Astrocyte of the cerebellum (primary cell): ENCODE results near the gene PRAF2.

Source experiments
- DNase-seq: peaks from one replicate; pipeline ENCODE4 v3.0.0-alpha.2; 2011; ENCODE audit warnings: low read depth
- H3K4me3 ChIP-seq: 2 replicates; pipeline ENCODE4 v1.5.1; 2011; ENCODE audit warnings: mild to moderate bottlenecking, low read depth, low read length, moderate library complexity
- in situ Hi-C: cut with HindIII; loops from 2 replicates; pipeline ENCODE4 v1.10.0; 2017; ENCODE audit warnings: low sequenced_read_pairs
- TF ChIP-seq, protein P1 (sequence below): IDR thresholded peaks from 2 replicates; pipeline ENCODE4 v1.5.1; 2012; ENCODE audit warnings: low read length, low read depth, moderate library complexity, mild to moderate bottlenecking; ENCODE audit errors: missing control alignments

PRAF2 gene

DNA sequence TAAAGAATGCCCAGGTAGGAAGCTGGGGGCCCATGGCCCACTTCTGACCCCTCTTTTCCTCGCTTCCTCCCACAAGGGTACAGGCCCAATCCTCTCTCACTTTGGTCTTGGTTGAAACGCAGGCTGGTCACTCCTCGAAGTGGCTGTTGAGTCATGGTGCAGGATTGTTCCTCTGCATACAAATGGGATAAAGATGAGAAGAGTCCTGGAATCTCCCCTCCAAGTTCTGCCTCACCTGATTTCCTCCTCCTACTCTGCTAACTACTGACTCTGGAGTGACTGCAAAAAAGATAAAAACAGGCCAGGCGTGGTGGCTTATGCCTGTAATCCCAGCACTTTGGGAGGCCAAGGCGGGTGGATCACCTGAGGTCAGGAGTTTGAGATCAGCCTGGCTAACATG is 4.1 kb upstream of the PRAF2 start:
- in situ Hi-C loops: no loop called here
- no peak for DNase-seq
- TF ChIP-seq, protein P1, sequence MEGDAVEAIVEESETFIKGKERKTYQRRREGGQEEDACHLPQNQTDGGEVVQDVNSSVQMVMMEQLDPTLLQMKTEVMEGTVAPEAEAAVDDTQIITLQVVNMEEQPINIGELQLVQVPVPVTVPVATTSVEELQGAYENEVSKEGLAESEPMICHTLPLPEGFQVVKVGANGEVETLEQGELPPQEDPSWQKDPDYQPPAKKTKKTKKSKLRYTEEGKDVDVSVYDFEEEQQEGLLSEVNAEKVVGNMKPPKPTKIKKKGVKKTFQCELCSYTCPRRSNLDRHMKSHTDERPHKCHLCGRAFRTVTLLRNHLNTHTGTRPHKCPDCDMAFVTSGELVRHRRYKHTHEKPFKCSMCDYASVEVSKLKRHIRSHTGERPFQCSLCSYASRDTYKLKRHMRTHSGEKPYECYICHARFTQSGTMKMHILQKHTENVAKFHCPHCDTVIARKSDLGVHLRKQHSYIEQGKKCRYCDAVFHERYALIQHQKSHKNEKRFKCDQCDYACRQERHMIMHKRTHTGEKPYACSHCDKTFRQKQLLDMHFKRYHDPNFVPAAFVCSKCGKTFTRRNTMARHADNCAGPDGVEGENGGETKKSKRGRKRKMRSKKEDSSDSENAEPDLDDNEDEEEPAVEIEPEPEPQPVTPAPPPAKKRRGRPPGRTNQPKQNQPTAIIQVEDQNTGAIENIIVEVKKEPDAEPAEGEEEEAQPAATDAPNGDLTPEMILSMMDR: no peak
- no peak overlapping the region for H3K4me3 ChIP-seq

DNA sequence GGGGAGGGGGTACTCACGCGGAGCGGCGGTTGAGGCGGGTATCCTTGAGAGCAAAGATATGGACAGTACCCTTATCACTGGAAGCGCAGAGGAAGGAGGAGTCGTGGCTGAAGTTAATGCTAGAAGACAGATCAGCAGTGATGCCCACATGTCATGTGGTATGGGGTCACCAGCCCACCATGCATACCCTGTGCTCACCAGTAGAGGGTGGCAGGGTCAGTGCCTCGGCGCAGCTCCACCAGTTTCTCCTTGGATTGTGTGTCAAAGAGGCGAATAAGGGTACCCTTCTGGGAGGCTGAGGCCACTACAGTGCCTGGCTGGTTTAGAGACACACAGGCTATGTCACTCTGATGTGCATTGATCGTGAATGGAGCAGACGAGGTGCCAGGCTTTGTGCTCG is 1.5 kb upstream of the PRAF2 start:
- TF ChIP-seq, protein P1: peak; percentile 7
- H3K4me3 ChIP-seq: no peak overlapping the region
- in situ Hi-C loops: no loop called here
- DNase-seq: no peak

- TF ChIP-seq, protein P1: no peak
- DNase-seq: no peak
- in situ Hi-C loops: no loop called here
- H3K4me3 ChIP-seq: peak overlapping the region; percentile 72
Measured at GRCh38 chrX:49072712-49073095, 1.1 kb downstream of the PRAF2 start.

- in situ Hi-C loops: no loop called here
- DNase-seq: peak; percentile 33
- H3K4me3 ChIP-seq: peak overlapping the region; percentile 72
- TF ChIP-seq, protein P1: no peak
Measured at GRCh38 chrX:49071877-49072711, 1.7 kb downstream of the PRAF2 start.

- DNase-seq: no peak
- no peak overlapping the region for H3K4me3 ChIP-seq
- in situ Hi-C loops: no loop called here
Measured at GRCh38 chrX:49070988-49071387, 2.8 kb downstream of the PRAF2 start.

DNA sequence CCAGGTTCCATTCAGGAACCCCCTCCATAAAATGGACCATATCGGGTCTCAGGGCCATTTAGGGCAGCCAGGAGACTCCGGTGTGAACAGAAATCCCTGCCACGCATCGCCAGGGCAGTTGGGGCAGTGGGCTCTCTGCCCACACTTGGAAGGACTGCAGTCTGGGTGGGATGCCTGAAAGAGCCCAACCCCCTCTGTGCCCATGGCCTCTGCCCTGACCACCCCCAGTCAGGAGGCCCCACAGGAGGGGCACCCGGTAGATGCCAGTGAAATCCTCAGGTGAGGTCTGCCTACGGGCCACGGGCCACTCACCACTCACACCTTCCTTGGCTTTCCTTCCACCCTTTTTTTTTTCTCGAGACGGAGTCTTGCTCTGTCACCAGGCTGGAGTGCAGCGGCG is 4.8 kb downstream of the PRAF2 start:
- TF ChIP-seq, protein P1: no peak
- no peak for DNase-seq
- in situ Hi-C loops: no loop called here
- no peak overlapping the region for H3K4me3 ChIP-seq

More at GRCh38 chrX:49070988-49071387, 2.8 kb downstream of the PRAF2 start:
- TF ChIP-seq, protein P1: no peak
